Activated CD4-positive, CD25-positive, alpha-beta regulatory T cell treated with anti-CD3 and anti-CD28 coated beads, Interleukin-2, amount 50 U/mL, for 16 hours (primary cell): Measurements from ENCODE around the gene DENND6B.

ENCODE experiments used
- DNase-seq: peaks from one replicate; pipeline ENCODE4 v3.0.0-alpha.2; 2020; ENCODE audit warnings: low read depth, low spot score

Gene DENND6B

DNA sequence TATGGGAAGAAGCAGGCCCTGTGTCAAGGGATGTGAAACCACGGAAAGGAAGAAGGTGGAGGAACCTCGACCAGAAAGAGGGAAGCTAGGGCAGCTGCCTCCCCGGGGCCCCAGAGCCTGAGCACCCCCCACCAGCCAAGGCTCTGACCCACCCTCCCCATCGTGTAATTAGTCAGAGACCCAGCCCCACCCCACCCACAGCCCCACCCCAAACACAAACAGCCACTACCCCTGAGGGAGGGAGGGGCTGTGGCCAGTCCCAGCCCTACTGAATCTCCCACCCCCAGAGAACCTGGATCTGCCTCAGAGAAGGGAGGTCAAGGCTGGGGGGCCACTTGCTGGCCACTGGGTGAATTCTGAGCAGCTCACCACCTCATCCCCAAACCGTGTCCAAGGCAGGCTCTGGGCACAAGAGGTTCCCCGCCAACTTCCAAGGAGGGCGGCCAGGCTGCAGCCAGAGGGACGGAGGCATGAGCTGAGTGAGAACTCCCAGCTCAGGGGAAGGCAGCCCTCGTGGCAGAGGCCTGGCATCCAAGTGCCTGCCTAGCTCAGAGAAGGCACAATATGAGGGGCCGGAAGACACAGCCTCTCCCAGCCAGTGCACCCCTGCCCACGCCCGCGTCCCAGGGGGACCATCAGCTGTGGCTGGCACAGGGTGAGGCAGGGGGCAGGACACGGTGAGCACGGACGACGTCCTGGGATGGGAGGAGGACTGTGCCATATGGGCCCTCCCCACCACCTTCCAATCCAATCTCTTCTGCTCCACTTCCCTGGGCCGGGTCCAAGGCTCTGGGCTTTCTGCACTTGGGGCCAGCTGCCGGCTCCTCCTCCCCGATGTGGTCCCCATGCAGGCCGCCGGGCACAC is 22.1 kb downstream of the DENND6B start:
- no peak for DNase-seq

GRCh38 chr22:50303848-50304527 is 22.8 kb downstream of the DENND6B start:
- no peak for DNase-seq

- no peak for DNase-seq
These were observed 23.3 kb downstream of the DENND6B start for GRCh38 chr22:50303515-50303847.

DNA sequence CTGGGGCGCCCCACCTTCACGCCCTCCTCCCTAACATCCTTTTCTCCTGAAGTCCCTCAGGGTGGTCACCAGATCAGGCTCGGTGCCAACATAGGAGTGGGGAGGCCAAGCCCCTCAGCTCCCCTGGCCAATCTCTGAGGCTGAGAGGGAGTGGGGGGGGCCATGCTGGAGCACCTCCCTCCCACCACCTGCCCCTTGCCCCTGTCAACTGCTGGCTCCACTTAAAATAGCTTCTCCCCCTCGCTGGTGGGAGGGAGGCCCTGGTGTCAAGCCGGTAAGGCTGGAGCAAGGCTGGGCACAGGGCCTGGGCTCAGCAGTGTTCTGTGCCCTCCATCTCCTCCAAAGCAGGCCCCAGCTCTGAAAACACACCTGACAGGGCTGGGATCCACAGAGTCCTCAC is 24.2 kb downstream of the DENND6B start:
- DNase-seq, result no peak

- DNase-seq, result no peak
These were observed 24.7 kb downstream of the DENND6B start for GRCh38 chr22:50302041-50302541.

GRCh38 chr22:50301581-50301991 is 25.2 kb downstream of the DENND6B start:
- no peak for DNase-seq

DNA sequence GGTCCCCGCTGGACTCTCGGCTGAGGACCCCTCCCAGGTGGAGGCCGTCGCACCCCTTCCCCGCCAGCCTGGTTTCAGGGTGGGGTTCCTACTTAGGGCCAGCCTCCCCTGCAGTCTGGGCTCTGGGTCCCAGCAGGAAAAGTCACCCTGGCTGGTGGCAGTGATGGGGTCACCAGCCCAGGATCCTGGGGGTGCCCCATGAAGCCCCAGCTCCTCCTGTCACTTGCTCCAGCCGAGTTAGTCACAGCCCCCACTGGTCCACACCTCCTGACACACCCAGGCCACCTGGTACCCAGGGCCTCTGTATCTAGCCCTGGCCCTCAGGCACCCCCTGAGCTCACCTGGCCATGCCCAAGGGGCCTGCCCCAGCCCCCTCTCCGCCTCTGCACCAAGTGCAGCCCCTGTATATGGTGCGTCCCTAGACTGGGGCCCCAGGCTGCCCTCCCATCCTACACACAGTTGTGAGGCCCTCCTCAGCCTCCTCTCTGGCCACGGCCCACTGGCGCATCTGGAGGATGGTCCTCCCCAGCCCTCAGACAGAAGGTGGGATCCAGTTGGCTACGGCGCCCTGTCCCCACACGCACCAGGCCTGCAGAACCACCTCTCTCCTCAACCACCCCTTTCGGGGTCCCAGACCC is 26.1 kb downstream of the DENND6B start:
- no peak for DNase-seq

GRCh38 chr22:50299785-50300619 is 26.8 kb downstream of the DENND6B start:
- no peak for DNase-seq

- DNase-seq, result no peak
These were observed 27.7 kb downstream of the DENND6B start for GRCh38 chr22:50298937-50299784.

DNA sequence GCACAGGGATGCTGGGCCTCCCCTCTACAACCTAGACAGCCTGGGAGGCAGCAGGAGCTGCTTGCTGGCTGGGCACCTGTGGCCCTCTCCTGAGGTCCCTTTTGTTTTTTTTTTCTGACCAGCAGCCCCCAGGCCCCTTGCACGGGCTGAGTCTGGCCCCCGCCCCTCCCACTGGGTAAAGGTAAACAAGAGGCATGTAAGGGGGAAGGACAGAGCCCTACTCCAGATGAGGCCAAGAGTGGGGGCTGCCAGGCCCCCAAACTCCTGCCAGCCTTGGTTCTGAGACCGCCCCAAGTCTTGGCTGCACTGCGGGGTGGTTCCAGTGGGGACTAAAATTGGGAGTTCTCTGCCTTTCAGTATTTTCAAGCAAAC is 28.6 kb downstream of the DENND6B start:
- no peak for DNase-seq

DNA sequence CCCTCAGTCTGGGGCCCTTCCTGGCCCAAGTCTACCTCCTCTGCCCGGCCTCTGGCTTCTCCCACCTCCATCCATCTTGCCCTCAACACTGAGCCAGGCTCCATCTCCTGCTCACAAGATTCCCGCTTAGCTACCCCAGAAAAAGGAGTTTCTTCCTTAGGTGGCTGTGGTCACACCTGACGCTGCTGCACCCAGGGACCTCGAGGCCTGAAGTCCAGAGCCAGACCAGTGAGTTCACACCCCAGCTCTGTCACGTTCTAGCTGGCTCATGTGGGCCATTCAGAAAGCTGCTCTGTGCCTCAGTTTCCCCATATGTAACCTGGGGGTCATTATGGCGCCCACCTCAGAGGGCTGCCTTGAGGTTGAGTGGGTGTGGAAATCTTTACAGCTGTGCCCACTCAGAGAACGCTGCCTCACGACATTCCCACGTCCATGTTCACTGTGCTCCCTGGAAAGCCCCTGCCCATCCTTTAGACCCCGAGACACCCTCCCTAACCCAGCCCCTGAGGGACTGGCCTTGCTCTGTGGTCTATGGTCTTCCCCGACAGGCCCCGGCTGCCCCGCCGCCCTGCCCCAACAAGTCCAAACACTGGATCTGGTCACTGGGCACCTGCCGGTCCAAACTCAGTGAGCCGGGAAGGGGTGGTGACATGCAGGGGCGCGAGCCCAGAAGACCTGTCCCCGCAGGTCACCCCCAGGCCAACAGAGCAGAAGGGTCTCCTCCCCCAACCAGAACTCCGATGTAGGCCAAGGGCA is 29.1 kb downstream of the DENND6B start:
- DNase-seq, result no peak

- DNase-seq, result no peak
These were observed 29.9 kb downstream of the DENND6B start for GRCh38 chr22:50296658-50297490.

- DNase-seq, result no peak
These were observed 32.5 kb downstream of the DENND6B start for GRCh38 chr22:50294319-50294656.

GRCh38 chr22:50293441-50294318 is 33.1 kb downstream of the DENND6B start:
- DNase-seq, result no peak

DNA sequence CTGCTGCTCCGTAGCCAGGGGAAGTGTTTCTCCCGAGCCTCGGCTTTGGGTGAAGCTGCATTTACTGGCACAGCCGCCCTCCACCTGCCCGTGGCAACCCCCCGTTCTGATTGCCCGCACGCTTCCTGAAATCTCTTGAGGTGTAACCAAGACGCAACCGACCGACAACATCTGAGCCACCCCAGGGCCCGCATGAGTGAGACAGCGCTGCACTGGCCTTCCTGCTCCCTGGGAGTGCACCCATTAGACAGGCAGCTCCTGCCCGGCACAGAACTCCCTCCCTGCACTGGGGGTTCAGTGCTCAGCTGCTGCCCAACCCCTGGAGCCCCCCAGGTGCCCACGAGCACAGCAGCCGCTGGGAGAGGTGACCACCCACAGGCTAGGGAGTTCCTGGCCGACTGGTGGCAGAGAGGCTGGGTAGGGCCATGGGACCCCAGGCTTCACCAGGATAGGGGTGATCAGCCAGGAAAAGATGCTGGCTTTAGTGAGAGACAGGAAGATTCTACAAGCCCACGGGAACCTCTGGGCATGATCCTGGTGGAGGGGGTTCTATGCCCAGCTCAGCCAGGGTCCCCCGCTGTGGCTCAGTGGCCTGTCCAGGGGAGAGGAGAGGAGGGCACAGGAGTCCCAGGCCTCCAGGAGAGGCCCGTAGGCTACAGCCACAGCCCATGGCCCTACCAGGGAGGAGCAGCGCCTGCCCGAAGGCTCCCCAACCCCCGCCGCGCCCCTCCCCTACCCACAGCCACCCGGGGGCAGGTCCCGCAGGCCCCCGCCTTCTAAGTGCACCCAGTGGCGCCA is 34.0 kb downstream of the DENND6B start:
- no peak for DNase-seq

DNA sequence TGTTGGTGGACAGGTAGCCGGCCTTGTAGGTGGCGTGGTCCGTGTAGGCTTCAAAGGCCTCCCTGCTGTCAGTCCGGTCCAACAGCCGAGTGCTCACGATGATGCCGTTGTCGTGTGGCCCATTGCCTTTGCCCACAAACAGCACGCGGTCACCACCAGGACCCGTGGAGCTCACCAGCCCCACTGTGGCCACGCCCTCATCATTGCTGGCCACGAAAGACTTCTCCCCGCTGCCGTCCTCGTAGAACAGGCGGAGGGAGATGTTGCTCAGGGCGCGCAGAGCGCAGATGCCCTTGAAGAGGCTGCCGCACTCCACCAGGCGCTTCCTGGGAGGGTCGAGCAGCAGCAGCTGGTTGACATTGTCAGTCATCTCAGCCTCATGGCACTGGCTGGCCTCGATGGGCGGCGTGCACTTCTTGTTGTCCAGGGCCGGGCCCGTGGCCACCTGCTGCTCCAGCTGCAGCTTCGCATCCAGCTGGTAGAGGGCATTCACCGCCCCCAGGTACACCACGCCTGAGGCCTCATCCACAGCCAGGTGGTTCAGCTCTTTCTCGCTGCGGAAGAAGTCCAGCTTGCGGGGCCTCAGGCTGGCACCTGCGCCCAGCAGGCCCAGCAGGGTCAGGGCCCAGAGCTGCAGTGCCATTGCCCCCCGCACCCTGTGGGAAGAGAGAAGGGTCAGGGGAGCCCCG is 36.7 kb downstream of the DENND6B start:
- no peak for DNase-seq
